ENCODE measurements around the gene THBS3. TPM values are rescaled to one million over a fixed set of nuclear protein-coding genes. Genes with fewer than 3 reads are reported as not detected.

The THBS3 gene
- total RNA-seq, 1 donor, result 66.6 TPM

GRCh38 chr1:155175281-155175926, 32.3 kb downstream of the THBS3 start:
- Histone ChIP-seq H3K4me3 (ENCODE audit: insufficient read depth, low read length) (no peak overlapping the region), H3K36me3 (ENCODE audit: insufficient read depth, low read length) (peaks cover 7% of the 10 kb centered on the region), H3K27me3 (ENCODE audit: insufficient read depth, low read length) (no peaks in the 10 kb centered on the region), H3K9me3 (ENCODE audit: low read depth, low read length) (no peaks in the 10 kb centered on the region), H2AFZ (ENCODE audit: low read length) (no peak overlapping the region), H3K4me2 (ENCODE audit: insufficient read depth, low read length) (no peak overlapping the region), H4K20me1 (ENCODE audit: insufficient read depth, low read length) (peaks cover 4% of the 10 kb centered on the region), H3K4me1 (ENCODE audit: insufficient read depth, low read length) (peaks cover 17% of the 10 kb centered on the region), H3K79me2 (ENCODE audit: insufficient read depth, low read length) (peaks cover 22% of the 10 kb centered on the region), H3K27ac (ENCODE audit: low read depth, low read length) (no peak overlapping the region)
- TF ChIP-seq CTCF (IDR thresholded peaks at IDR 0.05; ENCODE audit: extremely low read depth, low read depth, low read length), result no peak
- DNase-seq (ENCODE audit: insufficient read length, low spot score, missing footprints), result peak; percentile 58

GRCh38 chr1:155174324-155175280, 33.1 kb downstream of the THBS3 start:
- peak; percentile 89 for DNase-seq (ENCODE audit: insufficient read length, low spot score, missing footprints)
- H3K4me2 ChIP-seq (ENCODE audit: insufficient read depth, low read length), result peak overlapping the region; percentile 89
- H2AFZ ChIP-seq (ENCODE audit: low read length), result peak overlapping the region; percentile 88
- no peak for TF ChIP-seq CTCF (IDR thresholded peaks at IDR 0.05; ENCODE audit: extremely low read depth, low read depth, low read length)
- peaks cover 4% of the 10 kb centered on the region for H4K20me1 ChIP-seq (ENCODE audit: insufficient read depth, low read length)
- H3K79me2 ChIP-seq (ENCODE audit: insufficient read depth, low read length), result peaks cover 22% of the 10 kb centered on the region
- peaks cover 17% of the 10 kb centered on the region for H3K4me1 ChIP-seq (ENCODE audit: insufficient read depth, low read length)
- no peaks in the 10 kb centered on the region for H3K9me3 ChIP-seq (ENCODE audit: low read depth, low read length)
- H3K4me3 ChIP-seq (ENCODE audit: insufficient read depth, low read length), result peak overlapping the region; percentile 87
- no peak overlapping the region for H3K27ac ChIP-seq (ENCODE audit: low read depth, low read length)
- H3K36me3 ChIP-seq (ENCODE audit: insufficient read depth, low read length), result peaks cover 14% of the 10 kb centered on the region
- H3K27me3 ChIP-seq (ENCODE audit: insufficient read depth, low read length), result no peaks in the 10 kb centered on the region

- H4K20me1 ChIP-seq (ENCODE audit: insufficient read depth, low read length), result peaks cover 11% of the 10 kb centered on the region
- H3K36me3 ChIP-seq (ENCODE audit: insufficient read depth, low read length), result peaks cover 23% of the 10 kb centered on the region
- H3K4me3 ChIP-seq (ENCODE audit: insufficient read depth, low read length), result peak within 1 kb of the TSS; percentile 87
- peak within 1 kb of the TSS; percentile 88 for H2AFZ ChIP-seq (ENCODE audit: low read length)
- peak; percentile 93 for DNase-seq (ENCODE audit: insufficient read length, low spot score, missing footprints)
- H3K27me3 ChIP-seq (ENCODE audit: insufficient read depth, low read length), result no peaks in the 10 kb centered on the region
- H3K27ac ChIP-seq (ENCODE audit: low read depth, low read length), result peak within 1 kb of the TSS; percentile 80
- H3K9me3 ChIP-seq (ENCODE audit: low read depth, low read length), result no peaks in the 10 kb centered on the region
- peaks cover 17% of the 10 kb centered on the region for H3K4me1 ChIP-seq (ENCODE audit: insufficient read depth, low read length)
- H3K79me2 ChIP-seq (ENCODE audit: insufficient read depth, low read length), result peaks cover 22% of the 10 kb centered on the region
- TF ChIP-seq CTCF (IDR thresholded peaks at IDR 0.05; ENCODE audit: extremely low read depth, low read depth, low read length), result no peak
- peak within 1 kb of the TSS; percentile 89 for H3K4me2 ChIP-seq (ENCODE audit: insufficient read depth, low read length)
Observed at GRCh38 chr1:155173478-155174323, 34.0 kb downstream of the THBS3 start, which contains the start of gene TRIM46. TSS of gene TRIM46 (plus strand) at chr1:155173849. CDS start at chr1:155173967, 118 bp downstream.
